WTC11 (cell line): ENCODE measurements around the gene SPR. TPM values are rescaled to one million over a fixed set of nuclear protein-coding genes. Genes with fewer than 3 reads are reported as not detected.

Experiments used
- ATAC-seq: fragments of 200-7000 bp; cut with Tn5 transposase; 2 replicates; pipeline ENCODE4 v1.10.0; 2021; ENCODE audit warnings: mild to moderate bottlenecking, moderate library complexity
- CTCF ChIA-PET: fragments of 300-600 bp; sonication (Branson Sonifier 250); formaldehyde crosslinking; loops from one replicate; lab custom pipeline; 2021; ENCODE audit warnings: antibody characterized with exemption; lab: Charles Lee
- POLR2A ChIA-PET: fragments of 350-600 bp; sonication (Branson Sonifier 250); formaldehyde crosslinking; loops from one replicate; lab custom pipeline; 2021; ENCODE audit warnings: antibody characterized with exemption; lab: Charles Lee
- DNase-seq: peaks from one replicate; pipeline ENCODE4 v3.0.0; 2021; ENCODE audit warnings: low spot score
- H3K27ac Mint-ChIP-seq: 2 replicates; pipeline ENCODE4 v1.8.0; 2021; ENCODE audit warnings: mixed read lengths
- H3K27me3 Mint-ChIP-seq: 2 replicates; pipeline ENCODE4 v1.8.0; 2021; ENCODE audit warnings: low read depth, mild to moderate bottlenecking, moderate library complexity, mixed read lengths
- H3K36me3 Mint-ChIP-seq: 2 replicates; pipeline ENCODE4 v1.8.0; 2021; ENCODE audit warnings: mixed read lengths
- H3K4me1 Mint-ChIP-seq: 2 replicates; pipeline ENCODE4 v1.8.0; 2022; ENCODE audit warnings: mixed read lengths
- H3K4me3 Mint-ChIP-seq: 2 replicates; pipeline ENCODE4 v1.8.0; 2021; ENCODE audit warnings: mild to moderate bottlenecking, moderate library complexity, mixed read lengths
- H3K9me3 Mint-ChIP-seq: 2 replicates; pipeline ENCODE4 v1.8.0; 2021; ENCODE audit warnings: mixed read lengths
- GABPB1 ChIP-seq: sonication (generic); formaldehyde crosslinking; IDR thresholded peaks from 2 replicates; pipeline ENCODE4 v1.8.1; 2023; ENCODE audit warnings: mild to moderate bottlenecking, missing genetic modification reagents
- TEAD4 ChIP-seq: sonication (generic); formaldehyde crosslinking; IDR thresholded peaks from 2 replicates; pipeline ENCODE4 v1.8.0; 2022; ENCODE audit warnings: mild to moderate bottlenecking, missing genetic modification reagents
- TP53 ChIP-seq: sonication (generic); formaldehyde crosslinking; IDR thresholded peaks from 2 replicates; pipeline ENCODE4 v1.8.1; 2023; ENCODE audit warnings: mild to moderate bottlenecking, missing genetic modification reagents
- ZNF138 ChIP-seq: sonication (generic); formaldehyde crosslinking; conservative IDR thresholded peaks from 2 replicates; pipeline ENCODE4 v1.8.1; 2022; ENCODE audit warnings: mild to moderate bottlenecking, moderate library complexity, missing genetic modification reagents
- ZNF671 ChIP-seq: fragments of 250-450 bp; sonication (Bioruptor Pico); IDR thresholded peaks from 2 replicates; pipeline ENCODE4 v1.8.0; 2021; ENCODE audit warnings: mild to moderate bottlenecking
- total RNA-seq: library from RNA; stranded (reverse); gene quantifications from 3 replicates; pipeline ENCODE4 v1.2.3, GENCODE V29; 2021
- TF ChIP-seq, protein P1 (sequence below): sonication (generic); formaldehyde crosslinking; IDR thresholded peaks from 2 replicates; pipeline ENCODE4 v1.8.0; 2022; ENCODE audit warnings: missing genetic modification reagents
- TF ChIP-seq, protein P2 (sequence below): sonication (generic); formaldehyde crosslinking; IDR thresholded peaks from 2 replicates; pipeline ENCODE4 v1.8.1; 2023; ENCODE audit warnings: mild to moderate bottlenecking, missing genetic modification reagents, moderate library complexity
- TF ChIP-seq, protein P3 (sequence below): fragments of 200-600 bp; IDR thresholded peaks from 2 replicates; pipeline ENCODE4 v1.8.0; 2022; ENCODE audit warnings: antibody characterized with exemption
- TF ChIP-seq, protein P4 (sequence below): sonication (generic); formaldehyde crosslinking; IDR thresholded peaks from 2 replicates; pipeline ENCODE4 v1.8.0; 2022; ENCODE audit warnings: mild to moderate bottlenecking, missing genetic modification reagents
- TF ChIP-seq, protein P5 (sequence below): fragments of 250-450 bp; sonication (Bioruptor Pico); IDR thresholded peaks from 2 replicates; pipeline ENCODE4 v1.9.0; 2021; ENCODE audit warnings: moderate library complexity, mild to moderate bottlenecking, inconsistent platforms, borderline replicate concordance
- TF ChIP-seq, protein P6 (sequence below): sonication (generic); formaldehyde crosslinking; conservative IDR thresholded peaks from 2 replicates; pipeline ENCODE4 v1.8.1; 2023; ENCODE audit warnings: mild to moderate bottlenecking, low read depth, missing genetic modification reagents, moderate library complexity
- TF ChIP-seq, protein P7 (sequence below): sonication (generic); formaldehyde crosslinking; IDR thresholded peaks from 2 replicates; pipeline ENCODE4 v1.8.0; 2023; ENCODE audit warnings: missing genetic modification reagents, mild to moderate bottlenecking, borderline replicate concordance
- TF ChIP-seq, protein P8 (sequence below): sonication (generic); formaldehyde crosslinking; IDR thresholded peaks from 2 replicates; pipeline ENCODE4 v1.8.1; 2022; ENCODE audit warnings: low read depth, missing genetic modification reagents, borderline replicate concordance

Gene SPR
- total RNA-seq, 1 experiment from 2014 or later = 9.4 TPM

DNA sequence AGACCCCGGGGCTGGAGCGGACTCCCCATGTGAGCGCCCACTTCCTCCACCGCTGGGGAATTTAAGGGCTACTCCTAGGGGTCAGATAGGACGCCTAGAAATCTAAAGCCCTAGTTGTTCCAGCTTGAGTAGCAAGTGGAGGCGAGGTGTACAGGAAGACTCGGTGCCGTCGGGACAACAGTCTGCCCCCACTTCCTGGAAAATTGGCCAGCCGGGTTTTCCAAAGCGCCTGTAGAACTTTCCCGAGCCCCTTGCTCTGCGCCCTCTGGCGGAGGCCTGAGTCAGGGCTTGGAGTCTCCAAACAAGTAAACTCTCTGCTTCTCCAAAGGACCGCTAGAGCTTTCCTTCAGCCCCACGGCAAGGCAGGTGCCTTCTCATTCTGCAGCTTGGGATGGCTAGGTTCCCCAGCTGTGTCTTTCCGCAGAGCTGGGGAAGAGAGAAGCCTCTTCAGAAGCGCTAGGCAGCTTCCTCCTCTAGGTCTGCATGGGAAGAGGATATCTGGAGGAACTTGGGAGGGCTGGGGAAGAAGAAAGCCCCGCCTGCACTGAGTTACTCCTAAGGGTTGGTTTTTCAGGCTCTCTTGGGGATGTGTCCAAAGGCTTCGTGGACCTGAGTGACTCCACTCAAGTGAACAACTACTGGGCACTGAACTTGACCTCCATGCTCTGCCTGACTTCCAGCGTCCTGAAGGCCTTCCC is 681 bp downstream of the SPR start (continued):
- TF ChIP-seq, protein P1, sequence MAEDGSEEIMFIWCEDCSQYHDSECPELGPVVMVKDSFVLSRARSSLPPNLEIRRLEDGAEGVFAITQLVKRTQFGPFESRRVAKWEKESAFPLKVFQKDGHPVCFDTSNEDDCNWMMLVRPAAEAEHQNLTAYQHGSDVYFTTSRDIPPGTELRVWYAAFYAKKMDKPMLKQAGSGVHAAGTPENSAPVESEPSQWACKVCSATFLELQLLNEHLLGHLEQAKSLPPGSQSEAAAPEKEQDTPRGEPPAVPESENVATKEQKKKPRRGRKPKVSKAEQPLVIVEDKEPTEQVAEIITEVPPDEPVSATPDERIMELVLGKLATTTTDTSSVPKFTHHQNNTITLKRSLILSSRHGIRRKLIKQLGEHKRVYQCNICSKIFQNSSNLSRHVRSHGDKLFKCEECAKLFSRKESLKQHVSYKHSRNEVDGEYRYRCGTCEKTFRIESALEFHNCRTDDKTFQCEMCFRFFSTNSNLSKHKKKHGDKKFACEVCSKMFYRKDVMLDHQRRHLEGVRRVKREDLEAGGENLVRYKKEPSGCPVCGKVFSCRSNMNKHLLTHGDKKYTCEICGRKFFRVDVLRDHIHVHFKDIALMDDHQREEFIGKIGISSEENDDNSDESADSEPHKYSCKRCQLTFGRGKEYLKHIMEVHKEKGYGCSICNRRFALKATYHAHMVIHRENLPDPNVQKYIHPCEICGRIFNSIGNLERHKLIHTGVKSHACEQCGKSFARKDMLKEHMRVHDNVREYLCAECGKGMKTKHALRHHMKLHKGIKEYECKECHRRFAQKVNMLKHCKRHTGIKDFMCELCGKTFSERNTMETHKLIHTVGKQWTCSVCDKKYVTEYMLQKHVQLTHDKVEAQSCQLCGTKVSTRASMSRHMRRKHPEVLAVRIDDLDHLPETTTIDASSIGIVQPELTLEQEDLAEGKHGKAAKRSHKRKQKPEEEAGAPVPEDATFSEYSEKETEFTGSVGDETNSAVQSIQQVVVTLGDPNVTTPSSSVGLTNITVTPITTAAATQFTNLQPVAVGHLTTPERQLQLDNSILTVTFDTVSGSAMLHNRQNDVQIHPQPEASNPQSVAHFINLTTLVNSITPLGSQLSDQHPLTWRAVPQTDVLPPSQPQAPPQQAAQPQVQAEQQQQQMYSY (CRISPR knock-in tag) = peak; percentile 97
- TF ChIP-seq, protein P2, sequence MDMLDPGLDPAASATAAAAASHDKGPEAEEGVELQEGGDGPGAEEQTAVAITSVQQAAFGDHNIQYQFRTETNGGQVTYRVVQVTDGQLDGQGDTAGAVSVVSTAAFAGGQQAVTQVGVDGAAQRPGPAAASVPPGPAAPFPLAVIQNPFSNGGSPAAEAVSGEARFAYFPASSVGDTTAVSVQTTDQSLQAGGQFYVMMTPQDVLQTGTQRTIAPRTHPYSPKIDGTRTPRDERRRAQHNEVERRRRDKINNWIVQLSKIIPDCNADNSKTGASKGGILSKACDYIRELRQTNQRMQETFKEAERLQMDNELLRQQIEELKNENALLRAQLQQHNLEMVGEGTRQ (CRISPR knock-in tag) = peak; percentile 11; the same call in 1 of the 2 replicates
- 0 out of 2 replicates have a peak, but pooled peaks have one; percentile 16 for TF ChIP-seq TP53 (CRISPR knock-in tag)
- no peak for TF ChIP-seq ZNF671
- TF ChIP-seq, protein P3, sequence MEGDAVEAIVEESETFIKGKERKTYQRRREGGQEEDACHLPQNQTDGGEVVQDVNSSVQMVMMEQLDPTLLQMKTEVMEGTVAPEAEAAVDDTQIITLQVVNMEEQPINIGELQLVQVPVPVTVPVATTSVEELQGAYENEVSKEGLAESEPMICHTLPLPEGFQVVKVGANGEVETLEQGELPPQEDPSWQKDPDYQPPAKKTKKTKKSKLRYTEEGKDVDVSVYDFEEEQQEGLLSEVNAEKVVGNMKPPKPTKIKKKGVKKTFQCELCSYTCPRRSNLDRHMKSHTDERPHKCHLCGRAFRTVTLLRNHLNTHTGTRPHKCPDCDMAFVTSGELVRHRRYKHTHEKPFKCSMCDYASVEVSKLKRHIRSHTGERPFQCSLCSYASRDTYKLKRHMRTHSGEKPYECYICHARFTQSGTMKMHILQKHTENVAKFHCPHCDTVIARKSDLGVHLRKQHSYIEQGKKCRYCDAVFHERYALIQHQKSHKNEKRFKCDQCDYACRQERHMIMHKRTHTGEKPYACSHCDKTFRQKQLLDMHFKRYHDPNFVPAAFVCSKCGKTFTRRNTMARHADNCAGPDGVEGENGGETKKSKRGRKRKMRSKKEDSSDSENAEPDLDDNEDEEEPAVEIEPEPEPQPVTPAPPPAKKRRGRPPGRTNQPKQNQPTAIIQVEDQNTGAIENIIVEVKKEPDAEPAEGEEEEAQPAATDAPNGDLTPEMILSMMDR = peak; percentile 82
- TF ChIP-seq, protein P4, sequence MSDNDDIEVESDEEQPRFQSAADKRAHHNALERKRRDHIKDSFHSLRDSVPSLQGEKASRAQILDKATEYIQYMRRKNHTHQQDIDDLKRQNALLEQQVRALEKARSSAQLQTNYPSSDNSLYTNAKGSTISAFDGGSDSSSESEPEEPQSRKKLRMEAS (CRISPR knock-in tag) = peak; percentile 64; the same call in 1 of the 2 replicates
- TF ChIP-seq, protein P5, sequence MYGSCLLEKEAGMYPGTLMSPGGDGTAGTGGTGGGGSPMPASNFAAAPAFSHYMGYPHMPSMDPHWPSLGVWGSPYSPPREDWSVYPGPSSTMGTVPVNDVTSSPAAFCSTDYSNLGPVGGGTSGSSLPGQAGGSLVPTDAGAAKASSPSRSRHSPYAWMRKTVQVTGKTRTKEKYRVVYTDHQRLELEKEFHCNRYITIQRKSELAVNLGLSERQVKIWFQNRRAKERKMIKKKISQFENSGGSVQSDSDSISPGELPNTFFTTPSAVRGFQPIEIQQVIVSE (CRISPR knock-in tag) = no peak
- peak; percentile 71 for TF ChIP-seq GABPB1 (CRISPR knock-in tag)
- TF ChIP-seq, protein P6, sequence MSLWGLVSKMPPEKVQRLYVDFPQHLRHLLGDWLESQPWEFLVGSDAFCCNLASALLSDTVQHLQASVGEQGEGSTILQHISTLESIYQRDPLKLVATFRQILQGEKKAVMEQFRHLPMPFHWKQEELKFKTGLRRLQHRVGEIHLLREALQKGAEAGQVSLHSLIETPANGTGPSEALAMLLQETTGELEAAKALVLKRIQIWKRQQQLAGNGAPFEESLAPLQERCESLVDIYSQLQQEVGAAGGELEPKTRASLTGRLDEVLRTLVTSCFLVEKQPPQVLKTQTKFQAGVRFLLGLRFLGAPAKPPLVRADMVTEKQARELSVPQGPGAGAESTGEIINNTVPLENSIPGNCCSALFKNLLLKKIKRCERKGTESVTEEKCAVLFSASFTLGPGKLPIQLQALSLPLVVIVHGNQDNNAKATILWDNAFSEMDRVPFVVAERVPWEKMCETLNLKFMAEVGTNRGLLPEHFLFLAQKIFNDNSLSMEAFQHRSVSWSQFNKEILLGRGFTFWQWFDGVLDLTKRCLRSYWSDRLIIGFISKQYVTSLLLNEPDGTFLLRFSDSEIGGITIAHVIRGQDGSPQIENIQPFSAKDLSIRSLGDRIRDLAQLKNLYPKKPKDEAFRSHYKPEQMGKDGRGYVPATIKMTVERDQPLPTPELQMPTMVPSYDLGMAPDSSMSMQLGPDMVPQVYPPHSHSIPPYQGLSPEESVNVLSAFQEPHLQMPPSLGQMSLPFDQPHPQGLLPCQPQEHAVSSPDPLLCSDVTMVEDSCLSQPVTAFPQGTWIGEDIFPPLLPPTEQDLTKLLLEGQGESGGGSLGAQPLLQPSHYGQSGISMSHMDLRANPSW = no peak

DNA sequence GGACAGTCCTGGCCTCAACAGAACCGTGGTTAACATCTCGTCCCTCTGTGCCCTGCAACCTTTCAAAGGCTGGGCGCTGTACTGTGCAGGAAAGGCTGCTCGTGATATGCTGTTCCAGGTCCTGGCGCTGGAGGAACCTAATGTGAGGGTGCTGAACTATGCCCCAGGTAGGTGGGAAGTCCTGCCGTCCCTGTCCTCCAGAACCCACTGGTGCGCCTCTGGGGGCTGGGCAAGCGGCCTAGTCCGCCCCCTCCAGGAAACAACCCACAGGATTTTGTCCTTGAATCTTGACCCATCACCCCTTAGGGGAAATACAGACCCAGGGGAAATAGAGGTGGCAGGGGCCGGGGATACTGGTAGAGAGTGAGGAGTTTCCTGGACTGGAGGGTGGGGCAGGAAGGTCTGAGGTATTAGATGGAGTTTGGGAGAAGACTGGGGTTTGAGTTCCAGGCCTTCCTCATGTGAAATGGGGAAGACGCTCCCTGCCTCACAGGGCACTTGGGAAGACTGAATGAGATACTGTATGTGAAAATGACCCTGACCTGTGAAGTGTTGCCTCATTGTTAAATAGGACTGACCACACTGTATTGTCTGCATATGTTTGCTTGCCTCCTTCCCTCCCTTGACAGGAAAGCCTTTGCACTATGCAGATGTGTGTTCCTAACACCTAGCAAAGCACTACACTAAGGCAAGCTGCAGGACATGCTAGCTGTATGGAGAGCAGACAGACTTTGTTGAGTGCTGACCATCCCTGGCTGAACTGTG is 1.4 kb downstream of the SPR start:
- peaks cover 51% of the 10 kb centered on the region for H3K27me3 Mint-ChIP-seq
- H3K27ac Mint-ChIP-seq = no peak overlapping the region
- DNase-seq = no peak
- no peaks in the 10 kb centered on the region for H3K9me3 Mint-ChIP-seq
- POLR2A ChIA-PET = interaction anchor here (0.8 to 1.0 kb wide), 2 partner anchors 28 to 35 kb away, joined by 3 to 4 read pairs; partner anchors contain the start of gene EMX1
- CTCF ChIA-PET = interaction anchor here (0.6 to 2.9 kb wide), 44 partner anchors 7 to 345 kb away, joined by 3 to 54 read pairs (median 6); partner anchors contain the start of genes CCT7, EMX1 and PRADC1
- H3K36me3 Mint-ChIP-seq = no peaks in the 10 kb centered on the region
- ATAC-seq = no peak
- H3K4me3 Mint-ChIP-seq = peak overlapping the region; percentile 67
- peaks cover 24% of the 10 kb centered on the region for H3K4me1 Mint-ChIP-seq
- TF ChIP-seq, protein P7, sequence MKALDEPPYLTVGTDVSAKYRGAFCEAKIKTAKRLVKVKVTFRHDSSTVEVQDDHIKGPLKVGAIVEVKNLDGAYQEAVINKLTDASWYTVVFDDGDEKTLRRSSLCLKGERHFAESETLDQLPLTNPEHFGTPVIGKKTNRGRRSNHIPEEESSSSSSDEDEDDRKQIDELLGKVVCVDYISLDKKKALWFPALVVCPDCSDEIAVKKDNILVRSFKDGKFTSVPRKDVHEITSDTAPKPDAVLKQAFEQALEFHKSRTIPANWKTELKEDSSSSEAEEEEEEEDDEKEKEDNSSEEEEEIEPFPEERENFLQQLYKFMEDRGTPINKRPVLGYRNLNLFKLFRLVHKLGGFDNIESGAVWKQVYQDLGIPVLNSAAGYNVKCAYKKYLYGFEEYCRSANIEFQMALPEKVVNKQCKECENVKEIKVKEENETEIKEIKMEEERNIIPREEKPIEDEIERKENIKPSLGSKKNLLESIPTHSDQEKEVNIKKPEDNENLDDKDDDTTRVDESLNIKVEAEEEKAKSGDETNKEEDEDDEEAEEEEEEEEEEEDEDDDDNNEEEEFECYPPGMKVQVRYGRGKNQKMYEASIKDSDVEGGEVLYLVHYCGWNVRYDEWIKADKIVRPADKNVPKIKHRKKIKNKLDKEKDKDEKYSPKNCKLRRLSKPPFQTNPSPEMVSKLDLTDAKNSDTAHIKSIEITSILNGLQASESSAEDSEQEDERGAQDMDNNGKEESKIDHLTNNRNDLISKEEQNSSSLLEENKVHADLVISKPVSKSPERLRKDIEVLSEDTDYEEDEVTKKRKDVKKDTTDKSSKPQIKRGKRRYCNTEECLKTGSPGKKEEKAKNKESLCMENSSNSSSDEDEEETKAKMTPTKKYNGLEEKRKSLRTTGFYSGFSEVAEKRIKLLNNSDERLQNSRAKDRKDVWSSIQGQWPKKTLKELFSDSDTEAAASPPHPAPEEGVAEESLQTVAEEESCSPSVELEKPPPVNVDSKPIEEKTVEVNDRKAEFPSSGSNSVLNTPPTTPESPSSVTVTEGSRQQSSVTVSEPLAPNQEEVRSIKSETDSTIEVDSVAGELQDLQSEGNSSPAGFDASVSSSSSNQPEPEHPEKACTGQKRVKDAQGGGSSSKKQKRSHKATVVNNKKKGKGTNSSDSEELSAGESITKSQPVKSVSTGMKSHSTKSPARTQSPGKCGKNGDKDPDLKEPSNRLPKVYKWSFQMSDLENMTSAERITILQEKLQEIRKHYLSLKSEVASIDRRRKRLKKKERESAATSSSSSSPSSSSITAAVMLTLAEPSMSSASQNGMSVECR = no peak
- TF ChIP-seq ZNF138 (CRISPR knock-in tag) = no peak
- TF ChIP-seq TEAD4 (CRISPR knock-in tag) = no peak
- TF ChIP-seq, protein P8, sequence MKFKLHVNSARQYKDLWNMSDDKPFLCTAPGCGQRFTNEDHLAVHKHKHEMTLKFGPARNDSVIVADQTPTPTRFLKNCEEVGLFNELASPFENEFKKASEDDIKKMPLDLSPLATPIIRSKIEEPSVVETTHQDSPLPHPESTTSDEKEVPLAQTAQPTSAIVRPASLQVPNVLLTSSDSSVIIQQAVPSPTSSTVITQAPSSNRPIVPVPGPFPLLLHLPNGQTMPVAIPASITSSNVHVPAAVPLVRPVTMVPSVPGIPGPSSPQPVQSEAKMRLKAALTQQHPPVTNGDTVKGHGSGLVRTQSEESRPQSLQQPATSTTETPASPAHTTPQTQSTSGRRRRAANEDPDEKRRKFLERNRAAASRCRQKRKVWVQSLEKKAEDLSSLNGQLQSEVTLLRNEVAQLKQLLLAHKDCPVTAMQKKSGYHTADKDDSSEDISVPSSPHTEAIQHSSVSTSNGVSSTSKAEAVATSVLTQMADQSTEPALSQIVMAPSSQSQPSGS = no peak
